H1 (cell line): ENCODE measurements around the gene KLK7. TPM values are rescaled to one million over a fixed set of nuclear protein-coding genes. Genes with fewer than 3 reads are reported as not detected.

ENCODE experiments used
- CHD7 ChIP-seq: fragments of 300-600 bp; sonication (generic); IDR thresholded peaks from 2 replicates; pipeline ENCODE4 v1.7.1; 2012; ENCODE audit warnings: low read length, moderate library complexity, mild to moderate bottlenecking, inconsistent platforms; ENCODE audit not compliant: insufficient replicate concordance
- PHF8 ChIP-seq: fragments of 200-600 bp; sonication (generic); conservative IDR thresholded peaks from 2 replicates; pipeline ENCODE4 v1.7.1; 2012; ENCODE audit warnings: low read depth, mild to moderate bottlenecking, inconsistent platforms, low read length, moderate library complexity
- SP1 ChIP-seq: IDR thresholded peaks from 2 replicates; pipeline ENCODE4 v1.6.1; 2011; ENCODE audit warnings: low read depth, low read length
- TCF12 ChIP-seq: IDR thresholded peaks from 2 replicates; pipeline ENCODE4 v1.6.1; 2011; ENCODE audit warnings: low read depth, mild to moderate bottlenecking, low read length
- polyA plus RNA-seq, 7 experiments: library from polyadenylated mRNA; depleted of rRNA in 3 of 7; stranded (reverse) in 5 of 7; unstranded in 2 of 7; fragments of >200 nt in 5 of 7; fragments of 200-250 nt in 2 of 7; gene quantifications; 1 replicate in 5 of 7; 2 replicates in 1 of 7; 4 replicates in 1 of 7; pipeline versions ENCODE4 v1.2.1 to v1.2.3, GENCODE V29; 2011 to 2013; ENCODE audit warnings: missing spikeins in 2 of 7, mixed read lengths in 2 of 7
- total RNA-seq: library from RNA; stranded (reverse); fragmentation: NEBNext Ultra II Directional; extraction: Animal tissue kit (Norgen Biotek cat#: 25700); gene quantifications from 2 replicates; pipeline ENCODE4 v1.2.1, GENCODE V29; 2021

Gene KLK7
- total and polyA plus RNA-seq, 2 of the 8 experiments (the other 6 are each of a cell fraction or from before 2014, with no cell fraction given): 0.73 to 1.4 TPM

DNA sequence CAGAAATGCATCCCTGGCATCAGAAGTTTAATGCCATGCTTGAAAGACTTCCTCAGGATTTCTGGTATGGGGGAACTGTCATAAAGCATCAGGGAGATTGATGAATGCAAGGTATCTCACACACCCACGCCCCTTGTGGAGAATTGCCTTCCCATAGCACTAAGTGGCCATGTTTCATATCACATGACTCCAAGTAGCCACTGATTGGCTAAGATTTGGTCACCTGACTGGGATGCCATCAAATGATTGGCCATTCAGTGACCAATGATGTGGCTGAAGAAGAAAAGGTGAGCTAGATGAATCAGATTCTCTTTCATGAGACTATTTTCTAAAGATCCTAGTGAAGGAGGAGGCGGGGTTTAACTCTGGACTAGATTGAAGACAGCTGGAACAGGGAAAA is 10.4 kb upstream of the KLK7 start (continued):
- TF ChIP-seq CHD7 (no peak), SP1 (peak; percentile 80), TCF12 (no peak), PHF8 (no peak)
- TF ChIP-seq, all 59 proteins: peak for 4
